Nephron (organoid): ENCODE results near the gene PGLYRP3.

Source experiments
- H3K27ac Mint-ChIP-seq, 3 experiments: 2 replicates each; pipeline ENCODE4 v1.8.0; 2020; ENCODE audit warnings: mixed read lengths in 3 of 3, mild to moderate bottlenecking in 2 of 3, moderate library complexity in 1 of 3
- H3K27me3 Mint-ChIP-seq: 2 replicates; pipeline ENCODE4 v1.8.0; 2021; ENCODE audit warnings: low read depth, mild to moderate bottlenecking, moderate library complexity, mixed read lengths
- H3K36me3 Mint-ChIP-seq: 2 replicates; pipeline ENCODE4 v1.8.0; 2020; ENCODE audit warnings: low read depth, mixed read lengths
- H3K4me1 Mint-ChIP-seq: 2 replicates; pipeline ENCODE4 v1.8.0; 2020; ENCODE audit warnings: mixed read lengths
- H3K4me3 Mint-ChIP-seq, 3 experiments: 2 replicates each; pipeline ENCODE4 v1.8.0; 2020; ENCODE audit warnings: mild to moderate bottlenecking in 3 of 3, mixed read lengths in 3 of 3, moderate library complexity in 2 of 3
- H3K9me3 Mint-ChIP-seq: 2 replicates; pipeline ENCODE4 v1.8.0; 2020; ENCODE audit warnings: mixed read lengths
- TF ChIP-seq, protein P1 (sequence below), 3 experiments: fragments of 200-600 bp; sonication (generic); IDR thresholded peaks; one replicate each; pipeline ENCODE4 v1.5.0; 2021; ENCODE audit warnings: antibody characterized with exemption in 3 of 3; ENCODE audit not compliant: unreplicated experiment in 3 of 3

The PGLYRP3 gene

DNA sequence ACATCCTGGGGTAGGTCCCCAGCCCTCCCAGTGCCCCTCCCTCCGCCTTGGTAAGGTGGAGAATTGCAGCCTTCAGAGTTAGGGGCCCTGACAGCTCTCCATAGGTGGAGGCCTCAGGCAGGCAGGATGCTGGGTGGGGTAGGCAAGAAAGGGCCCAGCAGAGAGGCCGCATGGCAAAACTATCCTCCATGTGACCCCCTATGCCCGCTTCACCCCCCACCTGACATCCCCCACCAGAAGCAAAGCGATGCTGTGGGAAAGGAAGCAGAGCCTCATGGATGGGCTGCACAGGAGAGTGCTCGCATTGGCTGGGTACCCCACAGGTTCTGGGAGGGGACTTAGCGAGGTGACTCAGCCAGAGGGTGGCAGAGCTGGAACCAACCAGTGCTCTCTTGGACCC, 46.5 kb upstream of the PGLYRP3 start:
- TF ChIP-seq, protein P1, sequence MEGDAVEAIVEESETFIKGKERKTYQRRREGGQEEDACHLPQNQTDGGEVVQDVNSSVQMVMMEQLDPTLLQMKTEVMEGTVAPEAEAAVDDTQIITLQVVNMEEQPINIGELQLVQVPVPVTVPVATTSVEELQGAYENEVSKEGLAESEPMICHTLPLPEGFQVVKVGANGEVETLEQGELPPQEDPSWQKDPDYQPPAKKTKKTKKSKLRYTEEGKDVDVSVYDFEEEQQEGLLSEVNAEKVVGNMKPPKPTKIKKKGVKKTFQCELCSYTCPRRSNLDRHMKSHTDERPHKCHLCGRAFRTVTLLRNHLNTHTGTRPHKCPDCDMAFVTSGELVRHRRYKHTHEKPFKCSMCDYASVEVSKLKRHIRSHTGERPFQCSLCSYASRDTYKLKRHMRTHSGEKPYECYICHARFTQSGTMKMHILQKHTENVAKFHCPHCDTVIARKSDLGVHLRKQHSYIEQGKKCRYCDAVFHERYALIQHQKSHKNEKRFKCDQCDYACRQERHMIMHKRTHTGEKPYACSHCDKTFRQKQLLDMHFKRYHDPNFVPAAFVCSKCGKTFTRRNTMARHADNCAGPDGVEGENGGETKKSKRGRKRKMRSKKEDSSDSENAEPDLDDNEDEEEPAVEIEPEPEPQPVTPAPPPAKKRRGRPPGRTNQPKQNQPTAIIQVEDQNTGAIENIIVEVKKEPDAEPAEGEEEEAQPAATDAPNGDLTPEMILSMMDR (IDR thresholded peaks at IDR 0.05; ENCODE audit: unreplicated experiment in 3 of 3), result no peak
- H3K9me3 Mint-ChIP-seq, result no peaks in the 10 kb centered on the region
- H3K4me1 Mint-ChIP-seq, result no peaks in the 10 kb centered on the region
- no peak overlapping the region for H3K27ac Mint-ChIP-seq
- H3K27me3 Mint-ChIP-seq, result peaks cover 5% of the 10 kb centered on the region
- H3K36me3 Mint-ChIP-seq, result no peaks in the 10 kb centered on the region
- H3K4me3 Mint-ChIP-seq, result no peak overlapping the region

DNA sequence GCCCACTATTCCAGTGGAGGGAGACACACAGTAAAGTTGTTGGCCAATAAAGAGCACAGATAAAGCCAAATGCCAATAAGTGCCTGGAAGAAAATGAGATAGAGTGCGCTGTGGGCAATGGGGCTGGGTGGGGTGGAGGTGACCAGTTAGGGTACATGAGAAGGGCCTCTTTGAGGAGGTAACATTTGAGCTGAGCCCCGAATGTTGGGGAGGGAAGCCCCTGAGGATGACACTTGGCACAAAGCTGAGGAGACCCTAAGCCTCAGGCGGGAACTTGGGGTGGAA, 45.9 kb upstream of the PGLYRP3 start:
- TF ChIP-seq, protein P1 (IDR thresholded peaks at IDR 0.05; ENCODE audit: unreplicated experiment in 3 of 3), result no peak
- Mint-ChIP-seq H3K27ac (no peak overlapping the region), H3K36me3 (no peaks in the 10 kb centered on the region), H3K27me3 (peaks cover 5% of the 10 kb centered on the region), H3K4me3 (no peak overlapping the region), H3K4me1 (no peaks in the 10 kb centered on the region), H3K9me3 (no peaks in the 10 kb centered on the region)

DNA sequence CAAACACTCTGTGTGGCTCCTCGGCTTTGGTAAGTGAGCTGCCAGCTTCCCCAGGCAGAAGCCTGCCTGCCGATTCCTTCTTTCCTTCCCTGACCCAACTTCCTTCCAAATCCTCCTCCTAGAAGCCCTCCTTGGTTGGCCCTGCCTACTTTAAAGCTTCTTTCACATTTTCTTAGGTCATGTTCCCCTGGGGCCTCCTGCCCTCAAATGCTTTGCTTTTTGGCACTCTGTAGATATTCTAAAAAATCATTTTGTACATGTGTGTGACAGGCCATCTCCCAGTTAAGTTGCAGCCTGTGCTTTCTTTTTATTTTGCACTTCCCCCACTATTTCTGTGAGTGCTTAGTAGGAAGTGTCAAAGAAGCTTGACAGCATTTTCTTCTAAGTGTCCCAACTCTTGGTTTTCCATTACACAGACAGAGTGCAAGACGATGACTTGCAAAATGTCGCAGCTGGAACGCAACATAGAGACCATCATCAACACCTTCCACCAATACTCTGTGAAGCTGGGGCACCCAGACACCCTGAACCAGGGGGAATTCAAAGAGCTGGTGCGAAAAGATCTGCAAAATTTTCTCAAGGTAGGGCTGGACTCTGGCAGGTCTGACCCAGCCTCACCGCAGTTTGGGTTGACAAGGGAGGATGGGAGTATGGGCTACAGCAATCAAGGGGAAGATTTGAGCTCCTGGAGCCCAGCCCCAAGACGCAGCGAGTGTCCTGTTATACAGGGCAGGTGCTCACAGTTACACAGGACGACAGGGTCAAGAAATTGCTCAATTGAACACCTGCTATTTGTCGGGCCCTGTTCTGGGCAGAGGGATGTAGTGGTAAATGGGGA, 45.3 kb upstream of the PGLYRP3 start, which contains the start of gene S100A9:
TSS of gene S100A9 (plus strand) at position 2 of the 838 bp plus-strand sequence. CDS start at position 432, 430 bp downstream.
- H3K4me3 Mint-ChIP-seq, result no peak within 1 kb of the TSS
- H3K9me3 Mint-ChIP-seq, result no peaks in the 10 kb centered on the region
- no peak within 1 kb of the TSS for H3K27ac Mint-ChIP-seq
- peaks cover 5% of the 10 kb centered on the region for H3K27me3 Mint-ChIP-seq
- TF ChIP-seq, protein P1 (IDR thresholded peaks at IDR 0.05; ENCODE audit: unreplicated experiment in 3 of 3), result no peak
- no peaks in the 10 kb centered on the region for H3K4me1 Mint-ChIP-seq
- H3K36me3 Mint-ChIP-seq, result no peaks in the 10 kb centered on the region

DNA sequence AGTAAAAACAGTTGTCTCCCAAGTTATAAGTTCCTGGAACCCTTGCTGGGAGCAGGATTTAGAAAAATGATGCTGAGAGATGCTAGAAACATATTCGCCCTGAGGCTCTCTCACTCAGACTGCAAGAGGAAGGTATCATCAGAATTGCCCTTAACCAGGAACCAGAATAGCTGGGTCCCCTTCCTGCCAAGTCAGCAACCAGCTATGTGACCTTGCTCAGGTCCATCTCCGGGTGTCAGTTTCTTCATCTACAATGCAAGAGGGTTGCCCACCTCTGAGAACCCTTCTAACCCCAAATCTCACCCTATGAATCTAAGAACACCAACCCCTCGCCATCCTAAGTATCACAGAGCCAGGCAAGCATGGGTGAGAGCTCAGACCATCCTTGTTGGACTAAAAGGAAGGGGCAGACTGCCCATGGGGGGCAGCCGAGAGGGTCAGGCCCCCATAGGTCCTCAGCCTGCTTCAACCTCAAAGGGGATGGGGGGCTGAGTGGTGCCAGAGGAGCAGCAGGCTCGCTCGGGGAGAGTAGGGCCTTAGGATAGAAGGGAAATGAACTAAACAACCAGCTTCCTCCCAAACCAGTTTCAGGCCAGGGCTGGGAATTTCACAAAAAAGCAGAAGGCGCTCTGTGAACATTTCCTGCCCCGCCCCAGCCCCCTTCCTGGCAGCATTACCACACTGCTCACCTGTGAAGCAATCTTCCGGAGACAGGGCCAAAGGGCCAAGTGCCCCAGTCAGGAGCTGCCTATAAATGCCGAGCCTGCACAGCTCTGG, 44.5 kb upstream of the PGLYRP3 start:
- Mint-ChIP-seq H3K36me3 (no peaks in the 10 kb centered on the region), H3K9me3 (no peaks in the 10 kb centered on the region), H3K27me3 (peaks cover 5% of the 10 kb centered on the region), H3K27ac (no peak overlapping the region), H3K4me1 (no peaks in the 10 kb centered on the region), H3K4me3 (no peak overlapping the region)
- TF ChIP-seq, protein P1 (IDR thresholded peaks at IDR 0.05; ENCODE audit: unreplicated experiment in 3 of 3), result no peak

DNA sequence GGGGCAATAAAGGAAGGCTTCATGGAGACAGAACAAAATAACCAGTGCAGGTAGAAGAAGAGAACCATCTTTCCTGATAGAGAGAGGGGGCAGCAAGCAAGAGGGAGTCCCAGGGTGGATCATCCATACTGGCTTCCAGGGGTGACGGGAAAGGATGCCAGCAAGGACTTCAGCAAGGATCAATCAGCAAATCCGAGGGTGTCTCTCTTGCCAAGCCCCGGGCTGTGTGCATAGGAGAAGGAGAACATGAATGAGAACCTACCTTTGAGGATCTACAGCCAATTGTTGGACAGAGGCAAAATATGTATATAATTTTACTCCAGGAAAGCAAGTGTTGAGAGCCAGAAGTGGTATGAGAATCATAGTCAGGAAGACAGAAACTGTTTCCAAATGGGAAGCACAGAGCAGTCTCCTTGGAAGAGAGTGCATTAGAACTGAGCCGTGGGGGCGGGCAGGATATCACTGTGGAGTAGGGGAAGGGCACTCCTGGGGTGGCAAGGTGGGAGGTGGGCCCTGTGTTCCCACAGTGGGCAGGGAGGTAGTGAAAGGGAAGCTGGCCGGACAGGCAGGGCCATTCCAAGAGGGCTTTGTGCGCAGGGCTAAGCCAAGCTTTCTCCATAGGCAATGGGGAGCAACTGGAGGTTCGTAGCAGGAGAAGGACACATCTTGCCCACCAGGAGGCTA, 43.8 kb upstream of the PGLYRP3 start:
- Mint-ChIP-seq H3K27ac (no peak overlapping the region), H3K4me1 (no peaks in the 10 kb centered on the region), H3K36me3 (no peaks in the 10 kb centered on the region), H3K4me3 (no peak overlapping the region), H3K27me3 (peaks cover 9% of the 10 kb centered on the region), H3K9me3 (no peaks in the 10 kb centered on the region)
- TF ChIP-seq, protein P1 (IDR thresholded peaks at IDR 0.05; ENCODE audit: unreplicated experiment in 3 of 3), result no peak
